PC-3 (cell line): ENCODE measurements around the gene BLACAT1. TPM values are rescaled to one million over a fixed set of nuclear protein-coding genes. Genes with fewer than 3 reads are reported as not detected.

ENCODE experiments used
- ATAC-seq: fragments of 200-7000 bp; cut with Tn5 transposase; 2 replicates; pipeline ENCODE4 v1.9.1; 2020; ENCODE audit warnings: mild to moderate bottlenecking, moderate library complexity
- BruUV-seq: library from RNA; stranded (reverse); fragments of 400-500 nt; replicated peaks from 2 replicates; lab custom pipeline; 2021; lab: Mats Ljungman, UMichigan
- CTCF ChIA-PET: fragments of 300-600 bp; sonication (Branson Sonifier 250); formaldehyde crosslinking; loops from one replicate; lab custom pipeline; 2022; ENCODE audit warnings: antibody characterized with exemption; lab: Charles Lee
- POLR2A ChIA-PET: fragments of 300-600 bp; sonication (Branson Sonifier 250); formaldehyde crosslinking; loops from one replicate; lab custom pipeline; 2022; ENCODE audit warnings: antibody characterized with exemption; ENCODE audit not compliant: unreplicated experiment; lab: Charles Lee
- DNase-seq: peaks from one replicate; pipeline ENCODE4 v3.0.0-alpha.2; 2015
- H2AFZ ChIP-seq: fragments of 300-600 bp; sonication (generic); 2 replicates; pipeline ENCODE4 v1.6.0; 2016; ENCODE audit warnings: antibody characterized with exemption, low read length
- H3F3A ChIP-seq: fragments of 300-600 bp; sonication (generic); one replicate; pipeline ENCODE4 v1.6.0; 2017; ENCODE audit warnings: antibody characterized with exemption, low read length, control low read depth, mild to moderate bottlenecking; ENCODE audit not compliant: unreplicated experiment
- H3K27ac ChIP-seq: fragments of 300-600 bp; sonication (generic); 2 replicates; pipeline ENCODE4 v1.5.1; 2016; ENCODE audit warnings: mild to moderate bottlenecking, low read length
- H3K27me3 ChIP-seq: fragments of 300-600 bp; sonication (generic); 2 replicates; pipeline ENCODE4 v1.6.1; 2016; ENCODE audit warnings: low read length, mixed read lengths
- H3K36me3 ChIP-seq: fragments of 300-600 bp; sonication (generic); 2 replicates; pipeline ENCODE4 v1.6.1; 2016; ENCODE audit warnings: low read depth, mixed run types, low read length, mixed read lengths
- H3K4me1 ChIP-seq: fragments of 300-600 bp; sonication (generic); 2 replicates; pipeline ENCODE4 v1.5.1; 2016; ENCODE audit warnings: low read length; ENCODE audit not compliant: insufficient read depth
- H3K4me2 ChIP-seq: fragments of 300-600 bp; sonication (generic); 2 replicates; pipeline ENCODE4 v1.6.0; 2016; ENCODE audit warnings: low read length
- H3K4me3 ChIP-seq: fragments of 300-600 bp; sonication (generic); 2 replicates; pipeline ENCODE4 v1.5.1; 2016; ENCODE audit warnings: mild to moderate bottlenecking, low read length, mixed read lengths
- H3K79me2 ChIP-seq: fragments of 300-600 bp; sonication (generic); 2 replicates; pipeline ENCODE4 v1.6.1; 2017; ENCODE audit warnings: low read length, mixed read lengths
- H3K9ac ChIP-seq: fragments of 300-600 bp; sonication (generic); 2 replicates; pipeline ENCODE4 v1.6.0; 2016; ENCODE audit warnings: mild to moderate bottlenecking, low read length
- H3K9me2 ChIP-seq: fragments of 300-600 bp; sonication (generic); replicated peaks from 2 replicates; pipeline ENCODE4 v1.6.1; 2016; ENCODE audit warnings: mixed run types, low read length, mixed read lengths
- H3K9me3 ChIP-seq: fragments of 300-600 bp; sonication (generic); 2 replicates; pipeline ENCODE4 v1.6.1; 2016; ENCODE audit warnings: low read length, mixed read lengths
- H4K20me1 ChIP-seq: fragments of 300-600 bp; sonication (generic); 2 replicates; pipeline ENCODE4 v1.6.1; 2016; ENCODE audit warnings: low read length, mixed read lengths
- CTCF ChIP-seq: fragments of 300-600 bp; sonication (generic); conservative IDR thresholded peaks from 2 replicates; pipeline ENCODE4 v1.5.1; 2017; ENCODE audit warnings: antibody characterized with exemption, low read depth, mild to moderate bottlenecking, low read length
- EZH2 ChIP-seq: fragments of 300-600 bp; sonication (generic); IDR thresholded peaks from one replicate; pipeline ENCODE4 v1.6.1; 2017; ENCODE audit warnings: antibody characterized with exemption, mild to moderate bottlenecking, low read length; ENCODE audit not compliant: unreplicated experiment
- EZH2phosphoT487 ChIP-seq: fragments of 300-600 bp; sonication (generic); IDR thresholded peaks from 2 replicates; pipeline ENCODE4 v1.6.1; 2018; ENCODE audit warnings: mild to moderate bottlenecking, antibody characterized with exemption, low read length, borderline replicate concordance
- intact Hi-C: fragments of 100-400 bp; cut with micrococcal nuclease; formaldehyde crosslinking; loops from 2 replicates; pipeline ENCODE4 v1.9.0; 2023
- total RNA-seq: library from RNA; depleted of rRNA; stranded (reverse); fragments of >200 nt; gene quantifications from 2 replicates; pipeline ENCODE4 v1.2.3, GENCODE V29; 2014

BLACAT1 gene
- total RNA-seq, 1 experiment from 2014 or later, result 1.5 TPM

GRCh38 chr1:205473475-205473874 lies 17.6 kb upstream of the BLACAT1 start:
- no peak for ATAC-seq
- Histone ChIP-seq H3K79me2 (no peaks in the 10 kb centered on the region), H3K9me3 (no peaks in the 10 kb centered on the region), H3K4me2 (no peak overlapping the region), H4K20me1 (no peaks in the 10 kb centered on the region), H3K9ac (no peak overlapping the region), H3K27ac (no peak overlapping the region), H3K9me2 (no peaks in the 10 kb centered on the region), H3K36me3 (no peaks in the 10 kb centered on the region), H3K4me3 (no peak overlapping the region), H3K4me1 (peaks cover 15% of the 10 kb centered on the region), H3K27me3 (peaks cover 22% of the 10 kb centered on the region), H2AFZ (no peak overlapping the region), H3F3A (no peaks in the 10 kb centered on the region)
- DNase-seq, result no peak
- intact Hi-C loops, result no loop called here
- ChIA-PET POLR2A (no interaction called here), CTCF (no interaction called here)
- no TSS peak for BruUV-seq
- no peak for TF ChIP-seq EZH2phosphoT487
- TF ChIP-seq EZH2, result no peak
- TF ChIP-seq CTCF, result no peak

GRCh38 chr1:205472737-205473441 lies 17.0 kb upstream of the BLACAT1 start:
- Histone ChIP-seq H3K79me2 (no peaks in the 10 kb centered on the region), H3K9me3 (no peaks in the 10 kb centered on the region), H4K20me1 (no peaks in the 10 kb centered on the region), H3K9ac (no peak overlapping the region), H3F3A (no peaks in the 10 kb centered on the region), H3K4me1 (peaks cover 9% of the 10 kb centered on the region), H2AFZ (no peak overlapping the region), H3K27ac (no peak overlapping the region), H3K4me3 (no peak overlapping the region), H3K9me2 (no peaks in the 10 kb centered on the region), H3K36me3 (no peaks in the 10 kb centered on the region), H3K4me2 (no peak overlapping the region), H3K27me3 (peaks cover 22% of the 10 kb centered on the region)
- intact Hi-C loops, result no loop called here
- TF ChIP-seq CTCF, result no peak
- TF ChIP-seq EZH2, result no peak
- TF ChIP-seq EZH2phosphoT487, result no peak
- no TSS peak for BruUV-seq
- CTCF ChIA-PET, result no interaction called here
- no peak for ATAC-seq
- POLR2A ChIA-PET, result no interaction called here
- no peak for DNase-seq

GRCh38 chr1:205470131-205470530 lies 14.3 kb upstream of the BLACAT1 start:
- H3K9ac ChIP-seq, result no peak overlapping the region
- H3K4me1 ChIP-seq, result no peaks in the 10 kb centered on the region
- no peak for ATAC-seq
- ChIA-PET CTCF (interaction anchor here (0.7 kb wide), 1 partner anchor 135 kb away, joined by 3 read pairs; no protein-coding TSS in a partner anchor), POLR2A (no interaction called here)
- H3K9me3 ChIP-seq, result no peaks in the 10 kb centered on the region
- no peaks in the 10 kb centered on the region for H4K20me1 ChIP-seq
- no peaks in the 10 kb centered on the region for H3K36me3 ChIP-seq
- no peaks in the 10 kb centered on the region for H3K79me2 ChIP-seq
- BruUV-seq, result no TSS peak
- H3K4me3 ChIP-seq, result no peak overlapping the region
- no peaks in the 10 kb centered on the region for H3K9me2 ChIP-seq
- no peak for DNase-seq
- intact Hi-C loops, result no loop called here
- H3K4me2 ChIP-seq, result no peak overlapping the region
- H3K27me3 ChIP-seq, result peaks cover 47% of the 10 kb centered on the region
- no peaks in the 10 kb centered on the region for H3F3A ChIP-seq
- H3K27ac ChIP-seq, result no peak overlapping the region
- TF ChIP-seq EZH2phosphoT487 (no peak), CTCF (no peak), EZH2 (no peak)
- H2AFZ ChIP-seq, result no peak overlapping the region
